SH-SY5Y (cell line): ENCODE measurements around the gene OPCML.

Experiments used
- GATA2 ChIP-seq: IDR thresholded peaks from 2 replicates; pipeline ENCODE4 v1.6.1; 2011; ENCODE audit warnings: mild to moderate bottlenecking, low read depth, low read length
- GATA3 ChIP-seq: IDR thresholded peaks from 2 replicates; pipeline ENCODE4 v1.6.1; 2011; ENCODE audit warnings: low read depth, mild to moderate bottlenecking, low read length, moderate library complexity

GRCh38 chr11:133354069-133354468 lies 178.2 kb downstream of the OPCML start:
- TF ChIP-seq GATA2 (no peak), GATA3 (no peak)
